IPS DF 6.9 (cell line): Measurements from ENCODE around the gene TSPAN1.

Source experiments
- DNase-seq: peaks from one replicate; pipeline ENCODE4 v3.0.0-alpha.2; 2013; ENCODE audit warnings: low read depth, low spot score
- H3K27ac ChIP-seq: one replicate; pipeline ENCODE4 v1.5.1; 2013; ENCODE audit warnings: low read length, control low read depth
- H3K27me3 ChIP-seq: 2 replicates; pipeline ENCODE4 v1.6.1; 2013; ENCODE audit warnings: mild to moderate bottlenecking, low read length; ENCODE audit not compliant: control insufficient read depth, insufficient read depth
- H3K36me3 ChIP-seq: 2 replicates; pipeline ENCODE4 v1.6.1; 2013; ENCODE audit warnings: low read length; ENCODE audit not compliant: control insufficient read depth, insufficient read depth
- H3K4me1 ChIP-seq: 2 replicates; pipeline ENCODE4 v1.6.1; 2013; ENCODE audit warnings: low read length; ENCODE audit not compliant: control insufficient read depth, insufficient read depth
- H3K4me3 ChIP-seq: 2 replicates; pipeline ENCODE4 v1.5.1; 2013; ENCODE audit warnings: mild to moderate bottlenecking, low read length
- H3K9me3 ChIP-seq: 2 replicates; pipeline ENCODE4 v1.6.1; 2013; ENCODE audit warnings: low read length, inconsistent platforms; ENCODE audit not compliant: control insufficient read depth, insufficient read depth
- WGBS: extraction: QIAGEN DNeasy Blood & Tissue Kit; methylation state at CpG from one replicate; pipeline ENCODE4 v1.1.7; 2013; ENCODE audit warnings: mixed read lengths, missing lambda C conversion rate; ENCODE audit not compliant: insufficient read length, insufficient coverage; 5-methylcytosine and 5-hydroxymethylcytosine counted together

TSPAN1 gene, protein sequence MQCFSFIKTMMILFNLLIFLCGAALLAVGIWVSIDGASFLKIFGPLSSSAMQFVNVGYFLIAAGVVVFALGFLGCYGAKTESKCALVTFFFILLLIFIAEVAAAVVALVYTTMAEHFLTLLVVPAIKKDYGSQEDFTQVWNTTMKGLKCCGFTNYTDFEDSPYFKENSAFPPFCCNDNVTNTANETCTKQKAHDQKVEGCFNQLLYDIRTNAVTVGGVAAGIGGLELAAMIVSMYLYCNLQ

GRCh38 chr1:46174448-46175231, at the start of gene TSPAN1:
Gene TSPAN1 (plus strand): TSS chr1:46175087. CDS start chr1:46181108, 6,021 bp downstream.
- whole genome bisulfite sequencing, result no CpG with 5 or more reads among the region's 11 CpGs

GRCh38 chr1:46128344-46128743, 46.5 kb upstream of the TSPAN1 start:
- no peaks in the 10 kb centered on the region for H3K4me1 ChIP-seq
- WGBS, result no CpG with 5 or more reads among the region's 3 CpGs
- no peak overlapping the region for H3K4me3 ChIP-seq

More at GRCh38 chr1:46174448-46175231, at the start of gene TSPAN1:
- H3K27ac ChIP-seq, result no peak within 1 kb of the TSS
- H3K27me3 ChIP-seq, result no peaks in the 10 kb centered on the region
- no peaks in the 10 kb centered on the region for H3K9me3 ChIP-seq
- H3K36me3 ChIP-seq, result no peaks in the 10 kb centered on the region
- no peak for DNase-seq
- H3K4me3 ChIP-seq, result no peak within 1 kb of the TSS
- peaks cover 1% of the 10 kb centered on the region for H3K4me1 ChIP-seq

DNA sequence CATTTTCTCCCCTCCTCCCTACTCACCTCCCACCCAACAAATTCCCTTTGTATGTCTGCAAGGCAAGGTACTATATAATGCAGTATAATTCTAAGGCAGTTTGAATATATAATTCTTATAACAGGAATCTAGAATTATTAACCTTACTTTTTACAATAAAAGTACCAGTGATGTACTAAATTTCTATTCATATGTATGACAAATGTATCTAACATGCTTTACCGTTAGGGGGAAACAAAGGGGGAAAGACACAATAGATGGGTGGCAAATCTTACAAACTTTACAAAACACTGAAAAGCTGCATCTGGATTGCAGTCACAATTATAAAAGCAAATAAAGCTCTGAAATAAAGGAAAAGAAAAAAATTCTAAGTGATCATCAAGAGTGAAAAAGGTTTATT, 44.8 kb upstream of the TSPAN1 start:
- no peak overlapping the region for H3K4me3 ChIP-seq
- no peaks in the 10 kb centered on the region for H3K27me3 ChIP-seq
- no peak overlapping the region for H3K27ac ChIP-seq
- DNase-seq, result no peak
- no CpG with 5 or more reads among the region's 1 CpG for WGBS
- peaks cover 2% of the 10 kb centered on the region; the same call in 1 of the 2 replicates for H3K4me1 ChIP-seq
- H3K36me3 ChIP-seq, result no peaks in the 10 kb centered on the region
- no peaks in the 10 kb centered on the region for H3K9me3 ChIP-seq

More at GRCh38 chr1:46128344-46128743, 46.5 kb upstream of the TSPAN1 start:
- no peaks in the 10 kb centered on the region for H3K36me3 ChIP-seq
- no peak for DNase-seq
- no peaks in the 10 kb centered on the region for H3K27me3 ChIP-seq
- H3K9me3 ChIP-seq, result no peaks in the 10 kb centered on the region
- no peak overlapping the region for H3K27ac ChIP-seq

GRCh38 chr1:46130606-46131005, 44.3 kb upstream of the TSPAN1 start:
- DNase-seq, result no peak
- Histone ChIP-seq H3K9me3 (no peaks in the 10 kb centered on the region), H3K27ac (no peak overlapping the region)

GRCh38 chr1:46131093-46131492, 43.8 kb upstream of the TSPAN1 start:
- Histone ChIP-seq H3K4me3 (peak overlapping the region; percentile 19; the same call in 1 of the 2 replicates), H3K27ac (no peak overlapping the region), H3K36me3 (no peaks in the 10 kb centered on the region), H3K9me3 (no peaks in the 10 kb centered on the region), H3K4me1 (peaks cover 2% of the 10 kb centered on the region; the same call in 1 of the 2 replicates), H3K27me3 (no peaks in the 10 kb centered on the region)
- no CpG with 5 or more reads among the region's 10 CpGs for WGBS
- no peak for DNase-seq

More at GRCh38 chr1:46130606-46131005, 44.3 kb upstream of the TSPAN1 start:
- no CpG with 5 or more reads among the region's 5 CpGs for WGBS
- Histone ChIP-seq H3K27me3 (no peaks in the 10 kb centered on the region), H3K4me1 (peaks cover 2% of the 10 kb centered on the region; the same call in 1 of the 2 replicates), H3K4me3 (no peak overlapping the region), H3K36me3 (no peaks in the 10 kb centered on the region)

DNA sequence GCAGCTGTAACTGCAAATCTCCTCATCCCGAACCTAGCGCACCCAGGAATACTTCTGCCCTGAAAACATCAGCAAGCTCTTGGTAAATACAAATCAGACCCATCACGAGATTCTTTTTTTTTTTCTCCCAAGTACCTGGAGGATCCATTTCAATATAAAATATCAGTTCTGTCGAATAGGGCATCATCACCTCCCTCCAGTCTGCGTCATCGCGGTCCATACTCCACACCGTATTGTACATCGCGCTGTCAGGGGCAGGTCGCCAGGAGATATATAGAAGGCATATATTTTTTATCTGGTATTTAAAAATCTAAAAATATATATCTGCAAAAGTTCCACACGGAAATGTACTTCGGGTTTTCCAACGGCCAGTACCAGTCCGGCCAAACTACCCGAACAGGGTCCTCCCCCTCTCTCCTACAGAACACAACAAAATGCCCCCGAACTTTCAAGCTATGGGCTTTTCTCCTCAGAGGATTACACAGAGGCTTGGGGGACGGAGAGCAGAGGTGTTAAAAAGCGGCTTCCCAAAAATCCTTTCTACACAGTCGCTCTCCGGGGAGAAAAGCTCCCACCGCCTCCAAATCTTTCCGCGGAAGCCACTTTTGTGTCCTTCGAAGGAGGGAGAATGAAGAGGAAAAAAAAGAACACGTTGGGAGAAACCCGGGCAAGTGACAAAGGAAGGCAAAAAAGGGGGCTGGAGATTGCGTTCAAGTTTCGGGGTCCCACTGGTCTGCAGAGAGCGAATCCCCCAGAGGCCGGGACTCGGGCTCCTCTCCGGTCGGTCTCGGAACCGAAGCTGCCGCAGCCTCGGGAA, 43.0 kb upstream of the TSPAN1 start:
- Histone ChIP-seq H3K9me3 (no peaks in the 10 kb centered on the region), H3K4me3 (peak overlapping the region; percentile 29; the same call in 1 of the 2 replicates), H3K27ac (no peak overlapping the region), H3K36me3 (no peaks in the 10 kb centered on the region), H3K4me1 (peaks cover 2% of the 10 kb centered on the region; the same call in 1 of the 2 replicates), H3K27me3 (no peaks in the 10 kb centered on the region)
- WGBS, result no CpG with 5 or more reads among the region's 38 CpGs
- DNase-seq, result no peak

- Histone ChIP-seq H3K4me1 (peaks cover 2% of the 10 kb centered on the region; the same call in 1 of the 2 replicates), H3K27ac (no peak within 1 kb of the TSS), H3K4me3 (peak within 1 kb of the TSS; percentile 55; the same call in 1 of the 2 replicates), H3K27me3 (no peaks in the 10 kb centered on the region), H3K9me3 (no peaks in the 10 kb centered on the region), H3K36me3 (no peaks in the 10 kb centered on the region)
- no CpG with 5 or more reads among the region's 55 CpGs for WGBS
- peak; percentile 95 for DNase-seq
These were observed 42.2 kb upstream of the TSPAN1 start, which contains the start of gene PIK3R3 for GRCh38 chr1:46132529-46133180. Gene PIK3R3 (minus strand): TSS chr1:46132629. CDS start chr1:46131952, 677 bp downstream.

DNA sequence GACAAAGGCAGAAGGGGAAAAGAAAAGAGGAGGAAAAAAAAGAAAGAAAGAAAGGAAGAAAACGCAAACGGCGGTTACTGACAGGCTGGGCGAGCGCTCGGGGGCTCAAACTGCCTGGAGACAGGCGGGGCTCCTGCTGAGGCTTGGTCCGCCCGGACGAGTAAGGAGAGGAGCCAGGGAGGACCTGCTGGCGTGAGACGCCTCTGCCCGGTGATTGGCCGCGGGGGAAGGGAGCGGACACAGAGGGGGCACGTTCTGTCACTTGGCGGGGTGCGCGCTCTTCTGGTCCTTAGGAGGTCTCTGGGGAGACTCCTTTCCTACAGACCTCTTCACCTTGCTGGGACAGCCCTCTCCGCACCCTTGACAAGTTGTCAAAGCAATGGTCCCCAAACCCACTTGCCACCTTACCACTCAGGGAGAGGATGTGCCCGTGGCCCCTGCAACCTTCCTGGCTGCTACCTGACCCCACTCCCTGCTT, 41.7 kb upstream of the TSPAN1 start:
- H3K27me3 ChIP-seq, result no peaks in the 10 kb centered on the region
- WGBS, result no CpG with 5 or more reads among the region's 22 CpGs
- peak overlapping the region; percentile 55; the same call in 1 of the 2 replicates for H3K4me3 ChIP-seq
- peak; percentile 13 for DNase-seq
- H3K27ac ChIP-seq, result no peak overlapping the region
- peaks cover 2% of the 10 kb centered on the region; the same call in 1 of the 2 replicates for H3K4me1 ChIP-seq
- H3K36me3 ChIP-seq, result no peaks in the 10 kb centered on the region
- H3K9me3 ChIP-seq, result no peaks in the 10 kb centered on the region

DNA sequence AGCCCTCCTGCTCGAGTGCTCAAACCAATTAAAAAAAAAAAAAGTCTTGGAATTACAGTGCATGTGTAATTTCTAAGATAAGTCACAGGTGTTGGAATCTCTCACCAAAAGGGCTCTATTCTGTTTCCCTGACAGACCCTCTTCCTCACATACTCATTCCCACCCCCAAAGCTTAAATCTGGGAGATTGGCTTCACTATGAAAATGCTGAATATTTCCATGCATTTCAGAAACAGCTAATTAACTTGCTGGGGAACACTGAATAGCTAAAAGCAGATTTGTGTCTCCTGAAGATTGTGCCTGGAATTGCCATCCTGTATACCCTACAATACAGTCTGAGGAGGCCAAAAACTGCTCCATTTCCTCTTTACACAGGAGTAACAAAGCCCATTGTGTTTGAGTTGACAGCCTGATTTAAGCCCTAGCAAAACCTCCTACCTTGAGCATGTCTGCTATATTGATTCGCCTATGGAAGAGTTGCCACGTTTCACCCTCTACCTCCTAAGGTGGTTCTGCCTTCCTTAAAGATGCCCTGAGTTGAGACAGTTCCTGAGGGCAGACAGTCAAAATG, 41.0 kb upstream of the TSPAN1 start:
- H3K4me3 ChIP-seq, result peak overlapping the region; percentile 55; the same call in 1 of the 2 replicates
- H3K9me3 ChIP-seq, result no peaks in the 10 kb centered on the region
- DNase-seq, result no peak
- no peak overlapping the region for H3K27ac ChIP-seq
- no peaks in the 10 kb centered on the region for H3K27me3 ChIP-seq
- H3K4me1 ChIP-seq, result peaks cover 2% of the 10 kb centered on the region; the same call in 1 of the 2 replicates
- WGBS, result no CpG with 5 or more reads among the region's 3 CpGs
- no peaks in the 10 kb centered on the region for H3K36me3 ChIP-seq
